ENCODE measurements around the gene ECPAS. TPM values are rescaled to one million over a fixed set of nuclear protein-coding genes. Genes with fewer than 3 reads are reported as not detected.
"Not testable (repeated sequence)": the region's sequence is repeated elsewhere in the genome, so short reads cannot be mapped to it uniquely, and the experiment has no call there.

Gene ECPAS
- total RNA-seq, 2 experiments from 2014 or later, result 41.0 to 63.2 TPM

- no peaks in the 10 kb centered on the region for H4K20me1 ChIP-seq (ENCODE audit: insufficient read depth, low read length)
- no peak overlapping the region for H3K4me2 ChIP-seq (ENCODE audit: low read length)
- H3K9me3 ChIP-seq (ENCODE audit: low read length), result peaks cover 26% of the 10 kb centered on the region
- no peak overlapping the region for H2AFZ ChIP-seq (ENCODE audit: low read length)
- DNase-seq (ENCODE audit: low spot score), result no peak
- CTCF ChIA-PET (ENCODE audit: unreplicated experiment), result no interaction called here
- no peaks in the 10 kb centered on the region for H3K9me2 ChIP-seq (ENCODE audit: insufficient read depth, low read length)
- BruUV-seq (replicated peaks), result no TSS peak
- H3K4me3 ChIP-seq (ENCODE audit: low read depth, low read length, poor library complexity, severe bottlenecking), result no peak overlapping the region
- intact Hi-C loops (cut with micrococcal nuclease; ENCODE audit: unreplicated experiment), result no loop called here
- POLR2A ChIA-PET, result interaction anchor here (1.0 kb wide), 1 partner anchor 13 kb away, joined by 3 read pairs; no protein-coding TSS in a partner anchor
- H3K36me3 ChIP-seq (ENCODE audit: insufficient read depth, low read length), result peaks cover 94% of the 10 kb centered on the region
- H3K4me1 ChIP-seq (ENCODE audit: insufficient read depth, low read length, poor library complexity, severe bottlenecking), result no peaks in the 10 kb centered on the region
- no peak for TF ChIP-seq EZH2phosphoT487 (IDR thresholded peaks at IDR 0.05; ENCODE audit: borderline replicate concordance, low read depth, low read length)
- TF ChIP-seq, protein P1, sequence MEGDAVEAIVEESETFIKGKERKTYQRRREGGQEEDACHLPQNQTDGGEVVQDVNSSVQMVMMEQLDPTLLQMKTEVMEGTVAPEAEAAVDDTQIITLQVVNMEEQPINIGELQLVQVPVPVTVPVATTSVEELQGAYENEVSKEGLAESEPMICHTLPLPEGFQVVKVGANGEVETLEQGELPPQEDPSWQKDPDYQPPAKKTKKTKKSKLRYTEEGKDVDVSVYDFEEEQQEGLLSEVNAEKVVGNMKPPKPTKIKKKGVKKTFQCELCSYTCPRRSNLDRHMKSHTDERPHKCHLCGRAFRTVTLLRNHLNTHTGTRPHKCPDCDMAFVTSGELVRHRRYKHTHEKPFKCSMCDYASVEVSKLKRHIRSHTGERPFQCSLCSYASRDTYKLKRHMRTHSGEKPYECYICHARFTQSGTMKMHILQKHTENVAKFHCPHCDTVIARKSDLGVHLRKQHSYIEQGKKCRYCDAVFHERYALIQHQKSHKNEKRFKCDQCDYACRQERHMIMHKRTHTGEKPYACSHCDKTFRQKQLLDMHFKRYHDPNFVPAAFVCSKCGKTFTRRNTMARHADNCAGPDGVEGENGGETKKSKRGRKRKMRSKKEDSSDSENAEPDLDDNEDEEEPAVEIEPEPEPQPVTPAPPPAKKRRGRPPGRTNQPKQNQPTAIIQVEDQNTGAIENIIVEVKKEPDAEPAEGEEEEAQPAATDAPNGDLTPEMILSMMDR (conservative IDR thresholded peaks at IDR 0.05; ENCODE audit: low read length), result no peak
- no peak overlapping the region for H3K27ac ChIP-seq (ENCODE audit: low read depth, low read length, poor library complexity, severe bottlenecking)
- H3K79me2 ChIP-seq (ENCODE audit: insufficient read depth, low read depth, low read length), result no peaks in the 10 kb centered on the region
These were observed 78.5 kb downstream of the ECPAS start for GRCh38 chr9:111405701-111406100.

GRCh38 chr9:111401486-111401885 is 82.7 kb downstream of the ECPAS start:
- H3K9me3 ChIP-seq (ENCODE audit: low read length), result peaks cover 33% of the 10 kb centered on the region
- H3K4me2 ChIP-seq (ENCODE audit: low read length); H2AFZ ChIP-seq (ENCODE audit: low read length); BruUV-seq (replicated peaks); intact Hi-C loops (cut with micrococcal nuclease; ENCODE audit: unreplicated experiment); H3K79me2 ChIP-seq (ENCODE audit: insufficient read depth, low read depth, low read length); CTCF ChIA-PET (ENCODE audit: unreplicated experiment); H3K27ac ChIP-seq (ENCODE audit: low read depth, low read length, poor library complexity, severe bottlenecking); H4K20me1 ChIP-seq (ENCODE audit: insufficient read depth, low read length); H3K9me2 ChIP-seq (ENCODE audit: insufficient read depth, low read length); H3K4me3 ChIP-seq (ENCODE audit: low read depth, low read length, poor library complexity, severe bottlenecking); H3K4me1 ChIP-seq (ENCODE audit: insufficient read depth, low read length, poor library complexity, severe bottlenecking); DNase-seq (ENCODE audit: low spot score): not testable (repeated sequence)
- POLR2A ChIA-PET, result interaction anchor here (0.8 kb wide), 1 partner anchor 98 kb away, joined by 5 read pairs; no protein-coding TSS in a partner anchor
- H3K36me3 ChIP-seq (ENCODE audit: insufficient read depth, low read length), result peaks cover 85% of the 10 kb centered on the region

- DNase-seq (ENCODE audit: low spot score), result no peak
- ChIA-PET POLR2A (interaction anchor here (0.6 to 0.8 kb wide), 2 partner anchors 9 to 99 kb away, joined by 3 to 5 read pairs; no protein-coding TSS in a partner anchor), CTCF (ENCODE audit: unreplicated experiment) (no interaction called here)
- Histone ChIP-seq H3K4me2 (ENCODE audit: low read length) (no peak overlapping the region), H3K36me3 (ENCODE audit: insufficient read depth, low read length) (peaks cover 83% of the 10 kb centered on the region), H3K79me2 (ENCODE audit: insufficient read depth, low read depth, low read length) (no peaks in the 10 kb centered on the region), H3K9me2 (ENCODE audit: insufficient read depth, low read length) (no peaks in the 10 kb centered on the region), H3K4me1 (ENCODE audit: insufficient read depth, low read length, poor library complexity, severe bottlenecking) (no peaks in the 10 kb centered on the region), H3K27ac (ENCODE audit: low read depth, low read length, poor library complexity, severe bottlenecking) (no peak overlapping the region), H3K4me3 (ENCODE audit: low read depth, low read length, poor library complexity, severe bottlenecking) (no peak overlapping the region), H3K9me3 (ENCODE audit: low read length) (peaks cover 26% of the 10 kb centered on the region), H2AFZ (ENCODE audit: low read length) (no peak overlapping the region), H4K20me1 (ENCODE audit: insufficient read depth, low read length) (no peaks in the 10 kb centered on the region)
- intact Hi-C loops (cut with micrococcal nuclease; ENCODE audit: unreplicated experiment), result no loop called here
- no peak for TF ChIP-seq EZH2phosphoT487 (IDR thresholded peaks at IDR 0.05; ENCODE audit: borderline replicate concordance, low read depth, low read length)
- TF ChIP-seq, protein P1 (conservative IDR thresholded peaks at IDR 0.05; ENCODE audit: low read length), result no peak
- no TSS peak for BruUV-seq (replicated peaks)
These were observed 83.7 kb downstream of the ECPAS start for GRCh38 chr9:111400564-111400898.

Data from OCI-LY7 (cell line).